Tibial nerve (tissue), 4 donors: ENCODE data around the gene AFAP1L1.
A peak's percentile ranks its signal among the peaks of the same experiment; 100 is the strongest.

Experiments
- CTCF ChIP-seq, 5 experiments: fragments of 200-600 bp in 3 of 5; fragments of 450-650 bp in 2 of 5; sonication (generic) in 3 of 5; IDR thresholded peaks; one replicate each; pipeline ENCODE4 v1.5.1; 2016 to 2019; ENCODE audit warnings: antibody characterized with exemption in 5 of 5, mild to moderate bottlenecking in 3 of 5, moderate library complexity in 2 of 5
- EP300 ChIP-seq, 2 donors: sonication (generic); formaldehyde crosslinking; IDR thresholded peaks; one replicate each; pipeline ENCODE4 v1.6.1; 2017; ENCODE audit warnings: antibody characterized with exemption in 2 of 2, mild to moderate bottlenecking in 1 of 2
- POLR2A ChIP-seq, 2 donors: fragments of 450-650 bp; IDR thresholded peaks; one replicate each; pipeline ENCODE4 v1.6.1; 2017; ENCODE audit warnings: antibody characterized with exemption in 2 of 2, mild to moderate bottlenecking in 2 of 2, moderate library complexity in 2 of 2

DNA sequence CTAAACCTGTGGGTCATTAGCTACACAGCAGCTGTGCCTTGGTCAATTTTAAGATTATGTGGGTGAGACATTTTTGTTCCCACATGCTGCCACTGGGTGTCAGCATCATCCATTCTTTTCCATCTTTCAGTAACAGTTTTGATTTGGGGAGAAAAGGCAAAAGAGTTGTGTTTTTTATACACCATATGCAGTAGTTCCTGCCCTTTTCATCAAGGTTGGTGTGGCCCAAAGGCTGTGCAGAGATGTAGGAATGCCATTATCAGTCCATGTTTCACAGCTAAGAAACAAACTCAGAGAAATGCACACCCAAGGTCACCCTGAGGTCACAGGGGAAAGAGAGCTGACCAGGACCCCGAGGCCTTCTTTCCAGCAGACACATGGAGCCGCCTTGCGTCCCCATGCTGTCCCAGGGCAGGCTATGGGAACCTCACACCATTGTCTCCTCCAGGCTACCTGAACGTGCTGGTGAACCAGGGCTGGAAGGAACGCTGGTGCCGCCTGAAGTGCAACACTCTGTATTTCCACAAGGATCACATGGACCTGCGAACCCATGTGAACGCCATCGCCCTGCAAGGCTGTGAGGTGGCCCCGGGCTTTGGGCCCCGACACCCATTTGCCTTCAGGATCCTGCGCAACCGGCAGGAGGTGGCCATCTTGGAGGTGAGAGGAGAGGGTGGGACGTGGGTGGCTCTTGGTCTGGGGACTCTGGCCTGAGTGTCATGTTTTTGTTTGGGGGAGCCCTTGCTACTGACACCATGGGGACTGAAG lies 45.8 kb downstream of the AFAP1L1 start:
- TF ChIP-seq CTCF (IDR thresholded peaks at IDR 0.05) (peak; percentile 45 to 76 (median 58)), EP300 (IDR thresholded peaks at IDR 0.05) (no peak), POLR2A (IDR thresholded peaks at IDR 0.05) (no peak)
